Hepatocyte (in vitro differentiated cells): ENCODE measurements around the gene FAM117B.

Experiments
- CTCF ChIP-seq: fragments of 200-600 bp; sonication (generic); IDR thresholded peaks from 2 replicates; pipeline ENCODE4 v1.5.1; 2016; ENCODE audit warnings: antibody characterized with exemption, mild to moderate bottlenecking; ENCODE audit not compliant: poor library complexity
- EZH2 ChIP-seq: fragments of 200-600 bp; sonication (generic); IDR thresholded peaks from 2 replicates; pipeline ENCODE4 v1.6.1; 2016; ENCODE audit warnings: antibody characterized with exemption, mild to moderate bottlenecking, borderline replicate concordance
- EZH2phosphoT487 ChIP-seq: fragments of 200-600 bp; sonication (generic); IDR thresholded peaks from one replicate; pipeline ENCODE4 v1.6.1; 2018; ENCODE audit warnings: antibody characterized with exemption, mild to moderate bottlenecking, low read depth, moderate library complexity; ENCODE audit not compliant: unreplicated experiment, severe bottlenecking

GRCh38 chr2:202721621-202722020 is 86.9 kb downstream of the FAM117B start:
- TF ChIP-seq CTCF, result no peak
- no peak for TF ChIP-seq EZH2phosphoT487
- TF ChIP-seq EZH2, result no peak
